Activated CD8-positive, alpha-beta memory T cell treated with anti-CD3 and anti-CD28 coated beads, Interleukin-2, amount 50 U/mL, for 1 hour (primary cell): ENCODE data around the gene SKAP2.

Source experiments
- DNase-seq: peaks from one replicate; pipeline ENCODE4 v3.0.0-alpha.2; 2020; ENCODE audit errors: extremely low read depth

The SKAP2 gene

DNA sequence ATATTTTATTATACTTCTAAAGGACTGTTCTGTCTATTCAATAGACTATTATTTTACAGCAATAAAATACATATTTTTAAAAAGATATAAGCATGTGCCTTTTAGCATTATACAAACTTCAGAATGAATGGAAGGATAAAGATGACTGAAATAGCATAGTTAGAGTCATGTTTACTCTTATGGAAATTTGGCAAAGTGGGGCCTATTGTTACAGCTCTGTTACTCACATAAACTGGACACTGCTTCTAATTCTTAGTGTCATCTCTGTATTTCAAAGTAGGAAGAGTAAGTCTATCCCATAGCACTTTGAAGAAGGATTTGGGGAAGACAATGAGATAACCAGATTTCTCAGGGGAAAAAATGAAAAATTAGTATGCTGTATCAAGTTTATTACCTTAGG is 168.2 kb downstream of the SKAP2 start:
- no peak for DNase-seq

- no peak for DNase-seq
Measured at GRCh38 chr7:26694713-26695112, 169.7 kb downstream of the SKAP2 start.

DNA sequence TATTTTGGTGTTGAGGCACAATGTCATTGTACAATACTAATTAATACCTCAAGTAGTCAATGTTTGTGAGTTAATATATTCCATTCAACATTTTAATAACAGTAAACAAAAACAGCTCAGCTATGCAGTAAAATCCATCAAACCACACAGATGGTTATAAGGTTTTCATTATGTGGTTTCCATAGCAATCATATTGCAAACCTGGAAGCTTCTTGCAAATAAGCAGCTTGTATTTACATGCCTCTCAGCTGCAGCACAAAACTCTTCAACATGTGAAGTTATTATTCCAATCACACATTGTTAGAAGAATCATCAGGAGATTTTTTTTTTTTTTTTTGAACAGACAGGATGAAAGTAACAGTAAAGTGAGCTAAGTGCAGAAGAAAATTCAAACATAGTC is 170.2 kb downstream of the SKAP2 start:
- DNase-seq: no peak

GRCh38 chr7:26691886-26692285 is 172.5 kb downstream of the SKAP2 start:
- DNase-seq: no peak

- DNase-seq: no peak
Measured at GRCh38 chr7:26691406-26691805, 173.0 kb downstream of the SKAP2 start.

- DNase-seq: no peak
Measured at GRCh38 chr7:26690135-26690805, 174.1 kb downstream of the SKAP2 start.

DNA sequence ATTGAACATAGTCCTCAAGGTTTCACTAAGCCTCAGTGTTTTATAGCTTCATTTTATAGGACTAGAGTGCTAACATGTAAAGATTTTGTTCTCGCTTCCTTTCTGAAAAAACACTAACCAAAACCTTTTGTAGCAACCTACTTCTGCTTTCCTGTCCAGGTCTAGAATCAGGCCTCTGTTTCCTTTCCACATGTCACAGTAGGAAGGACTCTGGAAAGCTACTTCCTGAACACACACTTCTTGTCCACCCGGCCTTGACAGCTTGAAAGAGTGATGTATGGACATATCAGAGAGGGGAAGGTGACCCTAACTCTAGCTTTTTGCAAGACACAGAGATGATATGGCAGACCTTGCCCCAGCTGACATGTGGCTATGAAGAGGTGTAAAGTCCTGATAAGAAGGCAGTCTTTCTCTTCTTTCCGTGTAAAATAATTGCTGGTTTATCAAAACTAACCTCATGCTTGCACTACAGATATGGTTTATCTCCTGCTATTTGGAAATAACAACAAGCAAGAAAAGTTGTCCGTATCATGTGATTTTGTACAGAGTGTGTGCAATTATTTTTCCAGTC is 175.4 kb downstream of the SKAP2 start:
- no peak for DNase-seq

- DNase-seq: no peak
Measured at GRCh38 chr7:26688388-26688787, 176.0 kb downstream of the SKAP2 start.

- no peak for DNase-seq
Measured at GRCh38 chr7:26687032-26687431, 177.4 kb downstream of the SKAP2 start.

- DNase-seq: no peak
Measured at GRCh38 chr7:26686448-26686981, 177.9 kb downstream of the SKAP2 start.

GRCh38 chr7:26685606-26686005 is 178.8 kb downstream of the SKAP2 start:
- DNase-seq: no peak

- no peak for DNase-seq
Measured at GRCh38 chr7:26684447-26684846, 179.9 kb downstream of the SKAP2 start.

DNA sequence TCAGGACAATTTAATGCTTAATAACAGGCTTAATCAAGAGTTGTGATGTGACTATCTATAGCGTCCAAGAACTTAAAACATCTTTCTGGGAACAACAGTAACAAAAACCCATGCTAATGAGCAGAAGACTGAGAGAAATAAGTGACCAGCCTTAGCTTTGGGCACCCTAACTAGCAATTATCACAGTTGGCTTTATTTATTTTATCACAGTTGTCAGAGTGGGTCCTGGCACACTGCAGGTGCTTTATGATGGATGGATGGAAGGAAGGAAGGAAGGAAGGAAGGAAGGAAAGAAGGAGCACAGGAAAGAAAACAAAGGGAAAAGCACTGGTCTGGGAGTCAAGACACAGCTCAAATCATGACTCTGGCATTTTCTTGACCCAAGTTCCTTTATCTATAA is 181.1 kb downstream of the SKAP2 start:
- DNase-seq: no peak

GRCh38 chr7:26681819-26682418 is 182.5 kb downstream of the SKAP2 start:
- DNase-seq: no peak

DNA sequence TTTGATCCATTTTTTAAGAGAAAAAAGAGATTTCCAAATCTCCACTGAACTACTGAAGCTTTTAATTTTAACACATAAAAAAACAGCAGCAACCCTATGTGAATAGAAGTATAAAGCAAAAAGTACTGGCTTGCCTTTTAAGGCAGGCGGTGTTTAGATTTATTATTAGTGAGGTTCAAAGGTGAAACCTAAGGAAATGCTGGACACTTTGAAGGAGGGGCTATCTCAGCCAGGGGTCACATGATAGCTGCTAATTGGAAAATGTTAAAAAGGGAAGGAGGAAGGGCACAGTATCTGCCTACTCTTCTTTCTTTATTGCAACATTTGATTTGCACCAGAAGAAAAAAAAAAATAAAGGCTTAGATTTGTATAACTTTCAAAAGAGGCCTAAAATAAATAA is 183.8 kb downstream of the SKAP2 start:
- DNase-seq: no peak

GRCh38 chr7:26675143-26675887 is 189.1 kb downstream of the SKAP2 start:
- DNase-seq: no peak

DNA sequence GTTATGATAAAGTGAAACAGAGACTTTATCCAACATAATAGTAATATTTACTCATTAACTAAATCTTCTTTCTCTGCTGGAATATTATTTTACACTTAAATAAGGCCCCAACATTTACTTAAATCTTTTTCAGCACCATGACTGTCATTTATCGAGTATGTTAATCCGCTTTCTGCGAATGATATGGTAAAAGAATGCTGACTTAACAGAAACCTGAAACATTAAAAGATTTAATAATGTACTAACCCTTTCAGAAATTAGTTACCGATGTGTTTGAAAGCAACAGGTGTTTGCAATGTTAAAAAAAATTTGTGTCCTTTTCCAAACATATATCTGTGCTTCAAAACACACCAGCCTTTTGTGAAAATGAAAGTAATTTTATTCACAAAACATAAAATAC is 190.5 kb downstream of the SKAP2 start:
- no peak for DNase-seq

DNA sequence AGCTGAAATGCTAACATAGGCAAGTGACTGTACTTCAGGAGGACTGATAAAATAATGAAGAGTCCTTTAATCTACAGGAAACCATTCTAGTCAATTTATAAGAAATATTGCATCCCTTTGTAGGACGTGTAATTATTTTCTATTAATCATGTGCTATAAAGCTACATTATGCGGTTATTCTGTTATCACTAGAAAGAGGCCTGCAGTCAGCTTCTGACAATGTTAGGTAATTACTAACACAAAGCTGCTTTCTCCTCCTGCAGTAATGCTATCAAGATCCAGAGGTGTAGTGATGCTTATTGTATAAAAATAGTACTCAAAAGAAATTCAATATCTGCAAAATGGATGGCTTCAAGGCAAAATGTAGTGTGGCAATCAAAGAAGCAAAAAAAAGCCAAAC is 191.1 kb downstream of the SKAP2 start:
- no peak for DNase-seq

- no peak for DNase-seq
Measured at GRCh38 chr7:26670841-26671240, 193.5 kb downstream of the SKAP2 start.

- no peak for DNase-seq
Measured at GRCh38 chr7:26670290-26670689, 194.1 kb downstream of the SKAP2 start.

DNA sequence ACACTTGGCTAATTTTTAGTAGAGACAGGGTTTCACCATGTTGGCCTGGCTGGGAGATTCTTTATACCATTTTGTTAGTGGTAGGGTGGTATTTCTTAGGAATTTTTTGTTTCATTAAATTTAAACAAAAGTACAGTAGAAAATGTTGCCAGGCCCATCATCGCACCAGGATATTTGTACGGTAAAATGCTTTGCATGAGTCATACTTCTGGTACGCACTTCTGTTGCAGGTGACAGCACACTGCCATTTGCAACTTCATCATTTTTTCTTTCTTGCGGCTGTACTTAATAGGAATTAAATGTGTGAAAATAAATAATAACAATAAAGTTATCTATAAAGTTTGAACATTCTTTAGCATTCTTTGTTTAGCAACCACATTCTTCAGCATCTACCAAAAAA is 195.6 kb downstream of the SKAP2 start:
- no peak for DNase-seq

DNA sequence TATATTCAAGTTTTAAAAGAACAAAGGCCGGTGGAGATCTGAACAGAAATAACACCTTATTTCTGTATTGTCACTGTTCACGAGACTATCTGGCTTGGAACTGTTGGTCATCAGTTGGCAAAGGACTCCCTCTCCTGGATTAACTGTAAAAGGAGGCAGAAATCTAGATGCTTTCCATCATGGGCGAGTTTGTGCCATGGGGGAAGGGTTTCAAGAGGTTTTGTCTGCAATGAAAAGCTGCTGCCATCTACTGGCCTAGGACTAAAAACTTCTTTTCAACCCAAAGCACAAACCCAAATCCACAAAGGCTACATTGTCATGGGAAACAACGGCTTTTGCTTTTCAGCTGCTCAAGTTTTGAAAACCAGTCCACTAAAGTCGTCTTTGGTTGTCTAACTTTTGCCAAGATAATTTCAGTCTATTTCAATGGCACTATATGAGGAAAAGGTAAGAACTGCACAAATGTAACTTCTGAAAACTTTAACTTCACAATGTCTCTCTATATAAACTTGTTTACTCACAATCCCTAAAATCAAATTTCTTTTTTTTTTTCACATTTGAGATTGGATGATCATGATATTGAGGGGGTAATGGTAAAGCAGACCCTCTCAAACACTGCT is 196.8 kb downstream of the SKAP2 start:
- peak; percentile 9 for DNase-seq
